Smooth muscle cell of the brain vasculature (primary cell): Measurements from ENCODE around the gene GRK6.

Experiments
- DNase-seq: peaks from one replicate; pipeline ENCODE4 v3.0.0-alpha.2; 2012; ENCODE audit warnings: low read depth, low spot score

Gene GRK6

GRCh38 chr5:177425801-177426565, 493 bp upstream of the GRK6 start:
- DNase-seq: peak; percentile 100

GRCh38 chr5:177427211-177427822, 841 bp downstream of the GRK6 start:
- DNase-seq: no peak

- DNase-seq: no peak
Measured at GRCh38 chr5:177427919-177428573, 1.6 kb downstream of the GRK6 start.

GRCh38 chr5:177428574-177429217, 2.2 kb downstream of the GRK6 start:
- no peak for DNase-seq

GRCh38 chr5:177429248-177430040, 3.0 kb downstream of the GRK6 start:
- no peak for DNase-seq

- no peak for DNase-seq
Measured at GRCh38 chr5:177430140-177430951, 3.9 kb downstream of the GRK6 start.

GRCh38 chr5:177430972-177431316, 4.5 kb downstream of the GRK6 start:
- no peak for DNase-seq

GRCh38 chr5:177431317-177432142, 5.1 kb downstream of the GRK6 start:
- no peak for DNase-seq

- DNase-seq: no peak
Measured at GRCh38 chr5:177432143-177432838, 5.8 kb downstream of the GRK6 start.

GRCh38 chr5:177432839-177433657, 6.6 kb downstream of the GRK6 start:
- DNase-seq: no peak

- no peak for DNase-seq
Measured at GRCh38 chr5:177433658-177434217, 7.3 kb downstream of the GRK6 start.

- DNase-seq: no peak
Measured at GRCh38 chr5:177434437-177434836, 8.0 kb downstream of the GRK6 start.

- no peak for DNase-seq
Measured at GRCh38 chr5:177434942-177435738, 8.7 kb downstream of the GRK6 start.

- DNase-seq: no peak
Measured at GRCh38 chr5:177435847-177436536, 9.5 kb downstream of the GRK6 start.

GRCh38 chr5:177437623-177438022, 11.1 kb downstream of the GRK6 start:
- no peak for DNase-seq

GRCh38 chr5:177438468-177438867, 12.0 kb downstream of the GRK6 start:
- DNase-seq: no peak
